K562 (cell line): ENCODE results near the gene RHBDD1. TPM values are rescaled to one million over a fixed set of nuclear protein-coding genes. Genes with fewer than 3 reads are reported as not detected.

Experiments used
- ATAC-seq: fragments of 200-7000 bp; cut with Tn5 transposase; 3 replicates; pipeline ENCODE4 v1.9.1; 2020; ENCODE audit warnings: moderate library complexity
- BruUV-seq: library from RNA; stranded (reverse); fragments of 400-500 nt; replicated peaks from 2 replicates; lab custom pipeline; 2021; lab: Mats Ljungman, UMichigan
- CTCF ChIA-PET: fragments of 300-600 bp; formaldehyde crosslinking; extraction: SDS; loops from one replicate; lab custom pipeline; 2021; ENCODE audit warnings: low intra/inter-chr PET ratio; lab: Yijun Ruan, JAX
- POLR2A ChIA-PET: fragments of 300-600, 350-650 bp; sonication (Branson Sonifier 250); formaldehyde crosslinking; extraction: SDS; loops from one replicate; lab custom pipeline; 2021; ENCODE audit warnings: antibody characterized with exemption, inconsistent platforms; lab: Yijun Ruan, JAX
- DNase-seq, 4 experiments: peaks; one replicate each; pipeline versions ENCODE4 v3.0.0 to v3.0.0-alpha.2; 2011 to 2018; ENCODE audit warnings: low spot score in 3 of 4, mixed read lengths in 3 of 4; ENCODE audit errors: extremely low read depth in 1 of 4
- FAIRE-seq: peaks from 2 replicates; lab custom pipeline; 2011; peaks lifted over from hg19 to GRCh38; lab: Jason Lieb, UNC
- H2AFZ ChIP-seq: 2 replicates; pipeline ENCODE4 v1.6.0; 2011; ENCODE audit warnings: low read depth, low read length, control low read depth, inconsistent platforms
- H3K27ac ChIP-seq: fragments of 200-600 bp; 3 replicates; pipeline ENCODE4 v1.8.0; 2011; ENCODE audit warnings: low read depth, mild to moderate bottlenecking, control low read depth, inconsistent platforms, low read length, moderate library complexity, mixed read lengths; ENCODE audit errors: extremely low read depth
- H3K27me3 ChIP-seq, 2 experiments: fragments of 300-600 bp in 1 of 2; 2 replicates in 1 of 2; 3 replicates in 1 of 2; pipeline versions ENCODE4 v1.6.0 to v1.8.0; 2011; ENCODE audit warnings: inconsistent platforms in 2 of 2, low read length in 2 of 2, mild to moderate bottlenecking in 1 of 2, mixed read lengths in 1 of 2, moderate library complexity in 1 of 2; ENCODE audit not compliant: control insufficient read depth in 2 of 2, insufficient read depth in 2 of 2
- H3K36me3 ChIP-seq: fragments of 300-600 bp; 3 replicates; pipeline ENCODE4 v1.8.0; 2011; ENCODE audit warnings: mild to moderate bottlenecking, low read length, inconsistent platforms; ENCODE audit not compliant: control insufficient read depth, insufficient read depth
- H3K4me1 ChIP-seq, 2 experiments: fragments of 200-600 bp in 1 of 2; replicated peaks in 1 of 2; 2 replicates in 1 of 2; 3 replicates in 1 of 2; pipeline versions ENCODE4 v1.5.1 to v1.8.0; 2011; ENCODE audit warnings: inconsistent platforms in 2 of 2, low read length in 2 of 2, mild to moderate bottlenecking in 1 of 2, mixed read lengths in 1 of 2, moderate library complexity in 1 of 2; ENCODE audit not compliant: control insufficient read depth in 2 of 2, insufficient read depth in 2 of 2
- H3K4me2 ChIP-seq: 2 replicates; pipeline ENCODE4 v1.6.1; 2011; ENCODE audit warnings: low read length, control low read depth, inconsistent platforms, mixed read lengths; ENCODE audit not compliant: insufficient read depth
- H3K4me3 ChIP-seq: fragments of 200-600 bp; sonication (generic), shearing (Covaris generic); 2 replicates; pipeline ENCODE4 v1.5.1; 2016; ENCODE audit warnings: control low read depth, inconsistent platforms
- H3K79me2 ChIP-seq: fragments of 200-600 bp; 3 replicates; pipeline ENCODE4 v1.8.0; 2011; ENCODE audit warnings: low read length, inconsistent platforms; ENCODE audit not compliant: control insufficient read depth, insufficient read depth
- H3K9ac ChIP-seq, 2 experiments: 2 replicates each; pipeline versions ENCODE4 v1.6.0 to v1.6.1; 2011; ENCODE audit warnings: low read depth in 2 of 2, low read length in 2 of 2, control low read depth in 1 of 2, inconsistent platforms in 1 of 2, mild to moderate bottlenecking in 1 of 2, mixed read lengths in 1 of 2; ENCODE audit not compliant: insufficient read depth in 1 of 2
- H3K9me1 ChIP-seq: one replicate; pipeline ENCODE4 v1.6.0; 2011; ENCODE audit warnings: inconsistent platforms, mild to moderate bottlenecking, low read length, moderate library complexity; ENCODE audit not compliant: control insufficient read depth, insufficient read depth
- H3K9me3 ChIP-seq: replicated peaks from 2 replicates; pipeline ENCODE4 v1.5.1; 2011; ENCODE audit warnings: low read depth, low read length, inconsistent platforms; ENCODE audit not compliant: control insufficient read depth, insufficient read depth
- H4K20me1 ChIP-seq: replicated peaks from 2 replicates; pipeline ENCODE4 v1.6.1; 2011; ENCODE audit warnings: low read length, inconsistent platforms, mixed read lengths; ENCODE audit not compliant: control insufficient read depth, insufficient read depth
- ETV6 ChIP-seq, 3 experiments: fragments of 150-350 bp in 1 of 3; sonication (generic) in 1 of 3; formaldehyde crosslinking in 1 of 3; IDR thresholded peaks; 2 replicates each; pipeline versions ENCODE4 v1.6.1 to v1.8.0; 2014 to 2022; ENCODE audit warnings: borderline replicate concordance in 2 of 3, low read depth in 2 of 3, antibody characterized with exemption in 1 of 3, low read length in 1 of 3, mild to moderate bottlenecking in 1 of 3, missing genetic modification reagents in 1 of 3
- HMGXB4 ChIP-seq: sonication (generic); formaldehyde crosslinking; IDR thresholded peaks from 2 replicates; pipeline ENCODE4 v1.8.1; 2023; ENCODE audit warnings: mild to moderate bottlenecking, missing genetic modification reagents
- MNT ChIP-seq, 2 experiments: fragments of 450-650 bp; conservative IDR thresholded peaks; 2 replicates each; pipeline ENCODE4 v1.6.1; 2017; ENCODE audit warnings: mild to moderate bottlenecking in 2 of 2, moderate library complexity in 2 of 2
- STAT5B ChIP-seq: fragments of 250-450 bp; sonication (Bioruptor Pico); IDR thresholded peaks from 2 replicates; pipeline ENCODE4 v1.8.0; 2021; ENCODE audit warnings: mild to moderate bottlenecking, inconsistent platforms
- TSHZ1 ChIP-seq: fragments of 250-450 bp; sonication (Bioruptor Pico); IDR thresholded peaks from 2 replicates; pipeline ENCODE4 v1.4.0; 2020; ENCODE audit warnings: mild to moderate bottlenecking, moderate library complexity
- ZNF57 ChIP-seq: fragments of 450-650 bp; formaldehyde crosslinking; IDR thresholded peaks from 2 replicates; pipeline ENCODE4 v1.4.0; 2020; ENCODE audit warnings: mild to moderate bottlenecking, moderate library complexity
- WGBS: fragments of 100-300 bp; shearing (Covaris generic); methylation state at CpG from one replicate; pipeline ENCODE4 v1.1.6; 2016; ENCODE audit warnings: low coverage, mixed read lengths; ENCODE audit not compliant: insufficient coverage; ENCODE audit errors: missing lambda C conversion rate; 5-methylcytosine and 5-hydroxymethylcytosine counted together
- in situ Hi-C: fragments of 300-500 bp; cut with MboI; formaldehyde crosslinking; loops from 4 replicates; pipeline ENCODE4 v1.15.0; 2018; ENCODE audit warnings: inconsistent platforms, mixed read lengths
- intact Hi-C: fragments of 100-400 bp; cut with micrococcal nuclease; formaldehyde crosslinking; loops from 2 replicates; pipeline ENCODE4 v1.14.2; 2022
- polyA plus RNA-seq, 8 experiments: library from polyadenylated mRNA; depleted of rRNA in 4 of 8; stranded (reverse) in 5 of 8; unstranded in 3 of 8; fragments of >200 nt; fragmentation: Nextera tagmentation in 2 of 8; fragmentation: Illumina TruSeq in 1 of 8; extraction: Ambion mirVana in 2 of 8; extraction: Trizol in 1 of 8; gene quantifications; 2 replicates each; pipeline versions ENCODE4 v1.2.1 to v1.2.3, GENCODE V29; 2011 to 2014; ENCODE audit warnings: inconsistent platforms in 1 of 8, missing spikeins in 1 of 8
- total RNA-seq, 7 experiments: library from RNA; depleted of rRNA in 6 of 7; stranded (reverse); fragments of >200 nt in 6 of 7; fragmentation: Illumina TruSeq in 2 of 7; extraction: Trizol in 2 of 7; gene quantifications; 2 replicates each; pipeline versions ENCODE4 v1.2.1 to v1.2.3, GENCODE V29; 2011 to 2021; ENCODE audit warnings: low replicate concordance in 1 of 7

The RHBDD1 gene
- total and polyA plus RNA-seq, 9 of the 15 experiments (the other 6 are each of a cell fraction or from before 2014, with no cell fraction given), result 4.8 to 34.8 (median 15.6) TPM

- H3K36me3 ChIP-seq, result no peaks in the 10 kb centered on the region
- intact Hi-C loops (no loop called here), in situ Hi-C loops (no loop called here)
- no peak overlapping the region for H3K4me2 ChIP-seq
- no peak for DNase-seq
- no peak for ATAC-seq
- H3K27me3 ChIP-seq, result peaks cover 0 to 1% of the 10 kb centered on the region in 2 experiments; a peak in 1 of 5 replicates
- peaks cover 0 to 14% of the 10 kb centered on the region in 2 experiments; a peak in 3 of 5 replicates for H3K4me1 ChIP-seq
- H4K20me1 ChIP-seq, result no peaks in the 10 kb centered on the region
- H3K9me3 ChIP-seq, result no peaks in the 10 kb centered on the region; the same call in 1 of the 2 replicates
- ChIA-PET POLR2A (no interaction called here), CTCF (no interaction called here)
- no peak overlapping the region for H2AFZ ChIP-seq
- TF ChIP-seq HMGXB4 (CRISPR knock-in tag), result no peak
- no TSS peak for BruUV-seq
- H3K9ac ChIP-seq, result no peak overlapping the region
- H3K79me2 ChIP-seq, result no peaks in the 10 kb centered on the region
- FAIRE-seq, result no peak
- H3K9me1 ChIP-seq, result no peaks in the 10 kb centered on the region
- 76% methylated on average over 2 of the region's 2 CpGs for WGBS
- H3K27ac ChIP-seq, result no peak overlapping the region
- H3K4me3 ChIP-seq, result no peak overlapping the region
Observed at GRCh38 chr2:226790431-226790830, 45.4 kb upstream of the RHBDD1 start.

- WGBS, result 72% methylated on average over 3 of the region's 24 CpGs
- H3K9me3 ChIP-seq, result no peaks in the 10 kb centered on the region; the same call in 1 of the 2 replicates
- TF ChIP-seq ETV6 (IDR thresholded peaks at IDR 0.05; ENCODE audit: borderline replicate concordance in 1 of 2, low read depth in 2 of 2, low read length in 1 of 2), result no peak
- TF ChIP-seq ETV6 (CRISPR knock-in tag; IDR thresholded peaks at IDR 0.05; ENCODE audit: borderline replicate concordance), result no peak
- no peak for TF ChIP-seq TSHZ1 (CRISPR knock-in tag)
- no peak for TF ChIP-seq ZNF57 (CRISPR knock-in tag)
- TF ChIP-seq MNT (conservative IDR thresholded peaks at IDR 0.05), result no peak
- TF ChIP-seq STAT5B (CRISPR knock-in tag), result no peak
Observed at GRCh38 chr2:226791056-226791486, 44.8 kb upstream of the RHBDD1 start.

More at GRCh38 chr2:226791056-226791486, 44.8 kb upstream of the RHBDD1 start:
- Histone ChIP-seq H3K79me2 (no peaks in the 10 kb centered on the region), H4K20me1 (no peaks in the 10 kb centered on the region), H3K9ac (peak overlapping the region; percentile 49 to 88), H3K4me2 (peak overlapping the region; percentile 61), H3K4me3 (peak overlapping the region; percentile 51), H3K27ac (no peak overlapping the region; the same call in 2 of the 3 replicates), H3K4me1 (peaks cover 0 to 20% of the 10 kb centered on the region in 2 experiments; a peak in 3 of 5 replicates), H2AFZ (peak overlapping the region; percentile 86), H3K9me1 (no peaks in the 10 kb centered on the region), H3K36me3 (no peaks in the 10 kb centered on the region), H3K27me3 (peaks cover 0 to 5% of the 10 kb centered on the region in 2 experiments; a peak in 1 of 5 replicates)
- ATAC-seq, result peak; percentile 22
- in situ Hi-C loops, result no loop called here
- peak; percentile 11 for FAIRE-seq
- DNase-seq, result no peak
- intact Hi-C loops, result no loop called here
- no TSS peak for BruUV-seq
- CTCF ChIA-PET, result no interaction called here
- POLR2A ChIA-PET, result no interaction called here
